NCI-H1092 (cell line): Measurements from ENCODE around the gene CTXN1.
"Not testable (repeated sequence)": the region's sequence is repeated elsewhere in the genome, so short reads cannot be mapped to it uniquely, and the experiment has no call there.

Experiments used
- DNase-seq: peaks from one replicate; lab custom pipeline; 2025; lab: John Stamatoyannopoulos, UW

The CTXN1 gene

GRCh38 chr19:7944177-7944761 is 18.3 kb upstream of the CTXN1 start:
- DNase-seq = peak; percentile 84

DNA sequence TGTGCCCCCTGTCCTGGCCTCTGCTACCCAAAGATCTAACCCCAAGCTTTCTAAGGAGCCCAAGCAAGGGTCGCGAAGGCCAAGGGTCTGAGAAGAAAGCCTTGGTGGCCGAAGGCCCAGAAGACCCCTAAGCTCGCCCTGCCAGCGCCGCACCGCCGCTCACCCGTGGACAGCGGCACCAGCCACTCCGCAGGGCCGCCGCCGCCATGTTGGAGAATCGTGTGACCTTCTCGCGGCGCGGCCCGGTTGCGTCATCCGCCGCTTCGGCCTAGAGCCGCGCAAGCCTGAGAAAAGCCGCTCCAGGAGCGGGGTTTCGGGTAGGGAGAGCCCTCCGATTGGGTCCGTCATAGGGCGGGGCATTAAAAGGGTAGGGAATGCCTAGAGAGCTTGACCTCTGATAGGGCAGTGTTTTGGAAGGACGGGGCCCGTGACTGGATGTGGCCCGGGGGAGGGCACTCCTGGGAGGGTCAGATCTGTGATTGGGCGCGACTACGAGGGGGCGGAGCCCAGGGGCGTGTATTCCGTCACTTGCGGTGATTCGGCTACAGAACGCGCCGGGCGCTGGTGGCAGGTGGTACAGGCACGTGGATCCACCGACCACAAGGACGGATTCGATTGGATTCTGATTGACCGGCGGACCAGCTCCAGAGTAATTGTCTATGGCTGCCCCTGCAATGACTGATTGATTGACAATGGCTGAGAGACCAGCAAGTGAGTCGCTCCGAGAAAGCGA is 17.7 kb upstream of the CTXN1 start, which contains the start of gene TIMM44:
Gene TIMM44 (minus strand): TSS at position 223 of the 733 bp plus-strand sequence. CDS start 15 bp downstream, at position 208.
- DNase-seq = peak; percentile 99

GRCh38 chr19:7942981-7943443 is 17.1 kb upstream of the CTXN1 start:
- DNase-seq = no peak

GRCh38 chr19:7941895-7942596 is 16.1 kb upstream of the CTXN1 start:
- DNase-seq = no peak

GRCh38 chr19:7940841-7941240 is 14.9 kb upstream of the CTXN1 start:
- no peak for DNase-seq

DNA sequence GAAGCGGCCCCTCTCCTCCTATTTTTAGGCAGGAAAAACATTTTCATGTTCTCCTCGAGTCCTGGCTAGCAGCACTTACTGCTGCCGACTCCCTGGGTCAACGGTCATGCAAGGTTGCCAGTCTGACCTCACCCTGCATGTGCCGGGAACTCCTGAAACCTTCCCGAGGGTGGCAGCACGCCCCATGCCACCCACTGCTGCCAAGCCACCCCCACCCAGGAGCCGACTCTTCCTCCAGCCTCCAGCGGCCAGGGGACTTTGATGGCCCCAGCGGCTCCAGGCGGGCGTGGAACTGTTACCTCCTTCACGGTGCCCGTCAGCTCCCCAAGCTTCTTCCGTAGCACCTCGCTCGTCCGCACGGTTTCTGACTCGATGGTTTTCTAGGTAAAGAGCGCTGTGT is 8.8 kb upstream of the CTXN1 start:
- DNase-seq = no peak

- DNase-seq = no peak
Measured at GRCh38 chr19:7933828-7934725, 8.1 kb upstream of the CTXN1 start.

GRCh38 chr19:7933411-7933810 is 7.5 kb upstream of the CTXN1 start:
- no peak for DNase-seq

GRCh38 chr19:7932930-7933300 is 7.0 kb upstream of the CTXN1 start:
- no peak for DNase-seq

- DNase-seq = no peak
Measured at GRCh38 chr19:7932276-7932929, 6.5 kb upstream of the CTXN1 start.

DNA sequence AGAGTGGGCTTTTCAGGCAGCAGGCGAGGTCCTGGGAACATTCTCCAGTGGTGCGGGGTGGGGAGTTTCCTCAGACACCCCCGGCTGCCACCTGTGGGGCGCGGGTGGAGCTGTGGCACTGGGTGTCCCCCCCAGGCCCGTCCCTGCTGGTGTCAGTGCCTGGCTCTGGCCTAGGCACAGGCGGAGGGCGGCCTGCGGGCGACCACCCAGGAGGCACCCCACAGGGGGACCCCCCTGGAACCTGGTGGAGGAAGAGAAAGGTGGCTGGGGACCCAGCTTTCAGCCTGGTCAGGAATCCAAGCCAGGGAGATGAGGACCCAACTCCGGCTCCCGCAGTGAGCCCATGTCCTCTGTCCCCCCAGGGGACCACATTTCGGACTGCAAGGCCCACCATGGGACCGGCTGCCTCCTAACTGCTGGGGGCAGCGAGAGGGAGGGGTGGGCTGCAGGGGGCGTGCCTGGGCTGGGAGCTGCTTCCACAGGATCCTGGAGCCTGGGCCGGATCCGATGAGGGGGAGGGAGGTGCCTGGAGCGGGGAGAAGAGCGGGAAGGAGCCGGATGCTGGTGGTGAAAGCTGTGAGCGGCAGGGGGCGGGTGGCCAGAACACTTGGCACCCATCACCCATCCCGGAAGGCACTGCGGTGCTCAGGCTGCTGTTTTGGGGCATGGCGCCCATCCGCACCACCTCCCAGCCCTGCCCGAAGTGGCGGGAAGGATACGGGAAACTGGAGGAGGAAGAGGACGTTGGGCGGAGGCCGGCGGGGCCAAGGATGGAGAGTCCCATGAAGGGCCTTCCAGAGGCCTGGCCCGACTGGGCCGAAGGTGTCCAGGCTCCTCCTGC is 5.5 kb upstream of the CTXN1 start:
- DNase-seq = no peak

GRCh38 chr19:7930765-7931164 is 4.8 kb upstream of the CTXN1 start:
- no peak for DNase-seq

DNA sequence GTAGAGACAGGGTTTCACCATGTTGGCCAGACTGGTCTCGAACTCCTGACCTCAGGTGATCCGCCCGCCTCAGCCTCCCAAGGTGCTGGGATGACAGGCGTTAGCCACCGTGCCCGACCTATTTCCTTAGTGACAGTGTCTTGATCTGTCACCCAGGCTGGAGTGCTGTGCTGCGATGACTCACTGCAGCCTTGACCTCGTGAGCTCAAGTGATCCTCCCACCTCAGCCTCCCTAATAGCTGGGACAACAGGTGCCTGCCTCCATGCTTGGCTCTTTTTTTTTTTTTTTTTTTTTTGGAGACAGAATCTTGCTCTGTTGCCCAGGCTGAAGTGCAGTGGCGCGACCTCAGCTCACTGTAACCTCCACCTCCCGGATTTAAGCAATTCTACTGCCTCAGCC is 4.1 kb upstream of the CTXN1 start:
- DNase-seq = not testable (repeated sequence)

DNA sequence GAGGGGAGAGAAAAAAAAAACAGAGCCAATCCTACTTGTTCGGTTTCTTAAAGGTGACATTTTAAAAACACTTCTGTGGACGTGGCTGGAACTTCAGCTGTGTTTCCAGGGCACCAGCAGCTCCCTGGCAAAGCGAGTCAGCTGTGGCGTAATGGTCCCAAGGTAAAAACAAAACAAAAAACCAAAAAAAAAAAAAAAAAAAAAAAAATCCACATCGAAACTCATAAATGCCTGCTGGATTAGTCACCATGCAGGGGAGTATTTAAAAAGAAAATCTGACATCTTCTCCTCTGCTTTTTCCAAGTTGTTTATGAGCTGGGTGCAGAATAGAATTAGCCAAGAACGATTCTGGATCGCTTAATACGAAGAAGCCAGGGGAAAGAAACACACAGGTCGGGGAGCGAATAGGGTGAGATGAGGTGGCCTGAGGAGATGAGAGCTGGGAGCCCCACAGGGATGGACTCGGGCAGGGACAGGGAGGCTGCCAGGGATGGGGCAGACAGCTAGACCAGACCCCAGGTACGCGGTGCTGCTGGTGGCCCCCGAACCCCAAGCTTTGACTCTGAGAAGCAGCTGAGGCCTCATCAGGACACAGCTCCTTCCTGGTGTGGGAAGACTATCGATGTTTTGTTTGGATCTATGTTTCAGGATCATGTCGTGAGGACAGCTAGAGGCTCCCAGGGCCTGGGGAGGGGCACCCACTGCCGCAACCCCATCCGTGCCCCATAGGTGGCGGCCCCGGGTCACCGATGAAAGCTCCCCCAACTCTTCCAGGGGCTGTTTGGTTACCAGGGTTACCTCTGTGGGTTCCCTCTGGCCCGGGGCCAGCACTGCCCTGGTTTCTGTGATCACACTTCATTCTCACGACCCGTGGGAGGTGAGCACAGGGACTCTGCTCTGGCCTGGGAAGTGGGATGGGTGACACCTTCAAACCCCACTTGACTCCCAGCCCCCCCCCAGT is 3.1 kb upstream of the CTXN1 start:
- no peak for DNase-seq

- no peak for DNase-seq
Measured at GRCh38 chr19:7928334-7928706, 2.4 kb upstream of the CTXN1 start.

DNA sequence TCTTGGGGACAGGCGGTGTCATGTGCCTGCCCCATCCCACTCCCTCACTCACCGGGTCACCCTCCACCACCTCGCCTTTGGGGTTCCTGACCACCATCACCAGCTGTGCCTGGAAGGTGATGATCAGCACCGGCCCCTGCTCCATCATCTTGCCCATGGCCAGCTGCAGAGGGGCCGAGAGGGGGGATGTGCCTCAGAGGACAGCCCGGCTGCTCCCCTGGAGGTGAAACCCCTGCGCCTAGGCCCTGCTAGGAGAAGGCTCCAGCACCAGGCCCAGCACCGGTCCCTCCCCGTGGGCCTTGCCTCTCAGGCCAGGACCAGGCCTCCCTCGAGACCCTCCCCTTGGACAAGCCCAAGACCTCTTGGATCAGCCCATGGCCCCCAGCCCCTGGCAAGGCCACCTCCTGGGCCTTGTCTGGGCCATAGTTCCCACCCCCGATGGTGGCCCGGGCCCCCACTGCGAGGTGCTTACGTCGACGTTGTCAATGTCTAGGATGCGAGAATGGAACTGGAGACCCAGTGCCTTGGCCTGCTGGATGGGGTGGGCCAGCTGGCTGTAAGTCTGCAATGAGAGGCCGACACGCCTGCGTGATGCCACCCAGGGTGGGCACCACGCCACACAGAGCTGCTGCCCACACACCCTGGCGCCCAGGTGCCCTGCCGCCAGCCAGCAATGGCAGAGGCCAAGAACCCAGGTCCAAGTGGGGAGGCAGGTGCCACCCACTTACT is 1.8 kb upstream of the CTXN1 start:
- DNase-seq = no peak

- no peak for DNase-seq
Measured at GRCh38 chr19:7926727-7927604, 1.0 kb upstream of the CTXN1 start.
